SKM-1 treated with dmso at 0.1 percent for 144 hours (cell line): ENCODE results near the gene SCOC.

Source experiments
- DNase-seq: peaks from one replicate; lab custom pipeline; 2025; ENCODE audit not compliant: unreplicated experiment; lab: John Stamatoyannopoulos, UW

The SCOC gene

GRCh38 chr4:140373328-140374129, at the start of gene SCOC:
TSS of gene SCOC (plus strand) at chr4:140373646. CDS start at chr4:140379171, 5,525 bp downstream.
- DNase-seq: peak; percentile 99

- DNase-seq: peak; percentile 8
These were observed 47.0 kb upstream of the SCOC start for GRCh38 chr4:140326395-140326993.

- DNase-seq: peak; percentile 38
These were observed 43.0 kb upstream of the SCOC start for GRCh38 chr4:140330311-140330900.

GRCh38 chr4:140331245-140331644, 42.2 kb upstream of the SCOC start:
- peak; percentile 10 for DNase-seq

- DNase-seq: no peak
These were observed 41.6 kb upstream of the SCOC start for GRCh38 chr4:140331876-140332275.

- DNase-seq: no peak
These were observed 40.7 kb upstream of the SCOC start for GRCh38 chr4:140332734-140333133.

GRCh38 chr4:140333523-140333922, 39.9 kb upstream of the SCOC start:
- DNase-seq: no peak

GRCh38 chr4:140335076-140335475, 38.4 kb upstream of the SCOC start:
- DNase-seq: no peak

- no peak for DNase-seq
These were observed 36.7 kb upstream of the SCOC start for GRCh38 chr4:140336730-140337129.

GRCh38 chr4:140342620-140343019, 30.8 kb upstream of the SCOC start:
- no peak for DNase-seq

GRCh38 chr4:140343303-140343702, 30.1 kb upstream of the SCOC start:
- DNase-seq: no peak

- DNase-seq: no peak
These were observed 29.3 kb upstream of the SCOC start for GRCh38 chr4:140344101-140344500.

- no peak for DNase-seq
These were observed 28.8 kb upstream of the SCOC start for GRCh38 chr4:140344621-140345020.

GRCh38 chr4:140346136-140346535, 27.3 kb upstream of the SCOC start:
- no peak for DNase-seq

GRCh38 chr4:140349816-140350215, 23.6 kb upstream of the SCOC start:
- DNase-seq: no peak

- DNase-seq: no peak
These were observed 22.1 kb upstream of the SCOC start for GRCh38 chr4:140351093-140352075.

GRCh38 chr4:140353786-140354185, 19.7 kb upstream of the SCOC start:
- DNase-seq: no peak

- no peak for DNase-seq
These were observed 18.2 kb upstream of the SCOC start for GRCh38 chr4:140355288-140355687.

GRCh38 chr4:140357868-140358267, 15.6 kb upstream of the SCOC start:
- DNase-seq: no peak

GRCh38 chr4:140358281-140358680, 15.2 kb upstream of the SCOC start:
- no peak for DNase-seq
